ENCODE data around the gene LAPTM5.

DNA sequence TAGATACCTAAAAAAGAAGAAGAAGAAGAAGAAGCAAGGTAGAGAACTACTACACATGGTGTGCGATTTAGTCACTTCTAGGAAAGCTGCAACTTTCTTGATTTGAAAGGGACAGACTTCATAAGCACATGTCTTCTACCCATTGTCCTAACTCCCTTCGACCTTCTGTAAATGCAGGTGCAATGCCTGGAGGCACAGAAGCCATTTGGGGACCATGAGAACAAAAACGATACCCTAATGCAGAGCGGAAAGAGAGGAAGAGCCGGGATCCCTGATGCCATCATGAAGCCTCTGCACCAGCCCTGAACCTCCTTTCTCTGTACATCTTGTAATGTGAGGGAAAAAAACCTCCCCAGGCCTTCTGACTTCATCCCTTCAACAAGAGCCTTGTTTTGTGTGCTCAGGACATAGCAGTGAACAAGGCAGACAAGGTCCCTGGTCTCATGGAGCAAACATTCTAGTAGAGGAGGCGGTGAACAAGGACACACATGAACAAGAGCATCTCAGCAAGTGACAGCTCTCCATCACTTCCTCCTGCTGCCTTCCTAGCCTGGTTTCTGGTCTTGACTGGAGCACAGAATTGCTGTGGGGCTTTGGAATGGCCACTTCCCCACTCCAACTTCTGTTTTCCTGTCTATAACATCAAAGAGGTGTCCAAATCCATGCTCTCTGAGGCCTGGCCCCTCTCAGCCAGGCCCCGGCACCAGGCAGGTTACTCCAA, 5.5 kb upstream of the LAPTM5 start:
- TF ChIP-seq, protein P1, sequence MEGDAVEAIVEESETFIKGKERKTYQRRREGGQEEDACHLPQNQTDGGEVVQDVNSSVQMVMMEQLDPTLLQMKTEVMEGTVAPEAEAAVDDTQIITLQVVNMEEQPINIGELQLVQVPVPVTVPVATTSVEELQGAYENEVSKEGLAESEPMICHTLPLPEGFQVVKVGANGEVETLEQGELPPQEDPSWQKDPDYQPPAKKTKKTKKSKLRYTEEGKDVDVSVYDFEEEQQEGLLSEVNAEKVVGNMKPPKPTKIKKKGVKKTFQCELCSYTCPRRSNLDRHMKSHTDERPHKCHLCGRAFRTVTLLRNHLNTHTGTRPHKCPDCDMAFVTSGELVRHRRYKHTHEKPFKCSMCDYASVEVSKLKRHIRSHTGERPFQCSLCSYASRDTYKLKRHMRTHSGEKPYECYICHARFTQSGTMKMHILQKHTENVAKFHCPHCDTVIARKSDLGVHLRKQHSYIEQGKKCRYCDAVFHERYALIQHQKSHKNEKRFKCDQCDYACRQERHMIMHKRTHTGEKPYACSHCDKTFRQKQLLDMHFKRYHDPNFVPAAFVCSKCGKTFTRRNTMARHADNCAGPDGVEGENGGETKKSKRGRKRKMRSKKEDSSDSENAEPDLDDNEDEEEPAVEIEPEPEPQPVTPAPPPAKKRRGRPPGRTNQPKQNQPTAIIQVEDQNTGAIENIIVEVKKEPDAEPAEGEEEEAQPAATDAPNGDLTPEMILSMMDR (IDR thresholded peaks at IDR 0.05) = no peak
- TF ChIP-seq POLR2A (IDR thresholded peaks at IDR 0.05) = no peak

Measured in gastroesophageal sphincter (tissue), 3 donors.